Liver (tissue), 3 donors: ENCODE measurements around the gene CYREN.

ENCODE experiments used
- ATF3 ChIP-seq: IDR thresholded peaks from 2 replicates; pipeline ENCODE4 v1.6.1; 2016; ENCODE audit warnings: antibody characterized with exemption
- CTCF ChIP-seq: fragments of 150-350 bp; IDR thresholded peaks from 2 replicates; pipeline ENCODE4 v1.5.1; 2017; ENCODE audit warnings: improper control_type of control experiment, low read depth, low read length; ENCODE audit not compliant: missing input control
- EGR1 ChIP-seq, 2 donors: IDR thresholded peaks; 2 replicates each; pipeline ENCODE4 v1.6.1; 2016 to 2018; ENCODE audit warnings: antibody characterized with exemption in 2 of 2, low read depth in 2 of 2
- GABPA ChIP-seq, 2 donors: IDR thresholded peaks in 1 of 2; conservative IDR thresholded peaks in 1 of 2; 2 replicates each; pipeline ENCODE4 v1.6.1; 2016; ENCODE audit warnings: antibody characterized with exemption in 2 of 2, mild to moderate bottlenecking in 1 of 2, moderate library complexity in 1 of 2
- JUND ChIP-seq, 2 donors: IDR thresholded peaks; 2 replicates each; pipeline ENCODE4 v1.6.1; 2016; ENCODE audit warnings: antibody characterized with exemption in 2 of 2
- NR2F2 ChIP-seq: IDR thresholded peaks from 2 replicates; pipeline ENCODE4 v1.6.1; 2016; ENCODE audit warnings: antibody characterized with exemption
- RAD21 ChIP-seq, 2 donors: IDR thresholded peaks; 2 replicates each; pipeline ENCODE4 v1.6.1; 2016; ENCODE audit warnings: antibody characterized with exemption in 2 of 2, mild to moderate bottlenecking in 2 of 2
- REST ChIP-seq: IDR thresholded peaks from 2 replicates; pipeline ENCODE4 v1.6.1; 2016; ENCODE audit warnings: antibody characterized with exemption, mild to moderate bottlenecking
- TAF1 ChIP-seq: conservative IDR thresholded peaks from 2 replicates; pipeline ENCODE4 v1.6.1; 2016; ENCODE audit warnings: antibody characterized with exemption, mild to moderate bottlenecking
- YY1 ChIP-seq: IDR thresholded peaks from 2 replicates; pipeline ENCODE4 v1.6.1; 2016; ENCODE audit warnings: antibody characterized with exemption, mild to moderate bottlenecking
- ZBTB33 ChIP-seq: IDR thresholded peaks from 2 replicates; pipeline ENCODE4 v1.6.1; 2016; ENCODE audit warnings: antibody characterized with exemption
- donor health status: healthy.
- donor health status: healthy.

GRCh38 chr7:135193615-135194081 is 23.1 kb upstream of the CYREN start:
- TF ChIP-seq CTCF, result no peak
- no peak for TF ChIP-seq RAD21 (IDR thresholded peaks at IDR 0.05)
- TF ChIP-seq TAF1, result no peak
- TF ChIP-seq ZBTB33, result no peak
- TF ChIP-seq YY1, result no peak
- no peak for TF ChIP-seq GABPA (IDR thresholded peaks at IDR 0.05 in 1 of 2, conservative IDR thresholded peaks at IDR 0.05 in 1 of 2)
- no peak for TF ChIP-seq JUND (IDR thresholded peaks at IDR 0.05)
- no peak for TF ChIP-seq ATF3
- no peak for TF ChIP-seq REST
- no peak for TF ChIP-seq EGR1 (IDR thresholded peaks at IDR 0.05; ENCODE audit: low read depth in 2 of 2)
- no peak for TF ChIP-seq NR2F2
